SU-DHL-6 (cell line): ENCODE results near the gene COL4A2.

Experiments
- H2AFZ ChIP-seq: fragments of 200-600 bp; sonication (generic); 2 replicates; pipeline ENCODE4 v1.6.1; 2014; ENCODE audit warnings: low read depth, mild to moderate bottlenecking, moderate library complexity, mixed read lengths, antibody characterized with exemption, low read length; ENCODE audit not compliant: severe bottlenecking
- H3F3A ChIP-seq: fragments of 200-600 bp; shearing (Covaris generic); 2 replicates; pipeline ENCODE4 v1.6.0; 2016; ENCODE audit warnings: antibody characterized with exemption, mild to moderate bottlenecking; ENCODE audit not compliant: insufficient read depth
- H3K27ac ChIP-seq: fragments of 200-600 bp; sonication (generic); 2 replicates; pipeline ENCODE4 v1.5.1; 2016; ENCODE audit warnings: low read depth, mild to moderate bottlenecking, low read length, moderate library complexity, mixed read lengths
- H3K27me3 ChIP-seq: fragments of 200-600 bp; sonication (generic), shearing (Covaris generic); 2 replicates; pipeline ENCODE4 v1.6.0; 2014; ENCODE audit warnings: mild to moderate bottlenecking, low read length
- H3K36me3 ChIP-seq: fragments of 200-600 bp; sonication (generic); 2 replicates; pipeline ENCODE4 v1.6.1; 2014; ENCODE audit warnings: mild to moderate bottlenecking, low read length, mixed read lengths
- H3K4me2 ChIP-seq: fragments of 300-600, 200-600 bp; shearing (Covaris generic), sonication (generic); 2 replicates; pipeline ENCODE4 v1.6.0; 2014; ENCODE audit warnings: low read length, low read depth, mild to moderate bottlenecking; ENCODE audit not compliant: poor library complexity, severe bottlenecking
- H3K4me3 ChIP-seq: fragments of 200-600 bp; sonication (generic); 2 replicates; pipeline ENCODE4 v1.5.1; 2014; ENCODE audit warnings: antibody characterized with exemption, low read length, mild to moderate bottlenecking, mixed read lengths; ENCODE audit not compliant: insufficient read depth, poor library complexity, severe bottlenecking
- H3K79me2 ChIP-seq: fragments of 200-600 bp; sonication (generic); 2 replicates; pipeline ENCODE4 v1.6.1; 2014; ENCODE audit warnings: mild to moderate bottlenecking, low read length, moderate library complexity; ENCODE audit not compliant: insufficient read depth
- H3K9ac ChIP-seq: fragments of 200-600 bp; sonication (generic); 2 replicates; pipeline ENCODE4 v1.7.0; 2014; ENCODE audit warnings: mild to moderate bottlenecking, low read length
- H3K9me2 ChIP-seq: fragments of 200-600 bp; sonication (generic); replicated peaks from 2 replicates; pipeline ENCODE4 v1.6.1; 2014; ENCODE audit warnings: low read length; ENCODE audit not compliant: insufficient read depth
- H3K9me3 ChIP-seq: fragments of 200-600 bp; sonication (generic); 2 replicates; pipeline ENCODE4 v1.6.1; 2014; ENCODE audit warnings: low read length, mixed read lengths; ENCODE audit not compliant: insufficient read depth
- H4K20me1 ChIP-seq: fragments of 200-600 bp; sonication (generic); 2 replicates; pipeline ENCODE4 v1.6.1; 2014; ENCODE audit warnings: low read depth, mild to moderate bottlenecking, antibody characterized with exemption, low read length, moderate library complexity, mixed read lengths
- EZH2phosphoT487 ChIP-seq: fragments of 200-600 bp; sonication (generic), shearing (Covaris generic); conservative IDR thresholded peaks from 2 replicates; pipeline ENCODE4 v1.6.1; 2018; ENCODE audit warnings: mild to moderate bottlenecking, antibody characterized with exemption, low read length, moderate library complexity, mixed read lengths
- TF ChIP-seq, protein P1 (sequence below): fragments of 200-600 bp; sonication (generic); IDR thresholded peaks from one replicate; pipeline ENCODE4 v1.5.1; 2017; ENCODE audit warnings: antibody characterized with exemption, mild to moderate bottlenecking, low read length, moderate library complexity; ENCODE audit not compliant: insufficient read depth, poor library complexity, severe bottlenecking

COL4A2 gene

DNA sequence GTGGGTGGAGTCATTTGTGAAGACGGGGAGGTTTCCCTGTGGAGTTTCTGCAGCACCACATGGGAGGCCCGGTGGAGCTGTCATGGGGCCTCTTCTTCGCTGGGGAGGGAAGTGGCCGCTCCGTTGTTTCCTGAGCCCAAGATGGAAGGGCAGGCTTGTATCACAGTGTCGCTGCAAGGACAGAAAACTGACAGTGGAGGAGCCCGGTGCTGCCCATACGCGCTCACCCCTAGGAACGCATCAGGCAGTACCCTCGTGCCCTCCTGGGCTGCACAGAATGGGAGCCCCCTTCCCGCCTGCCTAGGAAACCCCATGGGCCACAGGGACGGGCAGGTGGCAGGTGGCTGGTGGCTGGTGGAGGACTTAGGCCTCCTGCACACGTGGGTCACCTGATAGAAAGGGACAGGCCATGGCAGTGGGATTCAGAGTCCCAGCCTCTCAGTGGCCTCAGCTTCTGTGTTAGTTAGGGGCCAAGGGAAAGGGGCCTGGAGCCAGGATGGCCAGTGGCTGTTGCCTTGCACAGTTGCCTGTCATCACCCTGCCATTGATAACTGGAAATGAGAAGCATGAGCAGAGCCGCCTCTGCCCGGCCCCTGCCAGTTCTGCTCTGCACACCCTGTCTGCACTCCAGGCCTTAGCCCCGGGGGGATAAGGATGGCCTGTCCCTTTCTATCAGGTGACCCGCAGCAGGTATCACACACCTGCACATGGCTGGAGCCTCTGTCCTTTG is 7.6 kb downstream of the COL4A2 start:
- Histone ChIP-seq H2AFZ (no peak overlapping the region), H3K9me2 (no peaks in the 10 kb centered on the region), H3K79me2 (no peaks in the 10 kb centered on the region), H3K4me2 (no peak overlapping the region), H3K9ac (no peak overlapping the region), H4K20me1 (no peaks in the 10 kb centered on the region), H3K4me3 (no peak overlapping the region), H3K9me3 (no peaks in the 10 kb centered on the region), H3F3A (no peaks in the 10 kb centered on the region), H3K36me3 (no peaks in the 10 kb centered on the region), H3K27ac (no peak overlapping the region), H3K27me3 (no peaks in the 10 kb centered on the region)
- TF ChIP-seq, protein P1, sequence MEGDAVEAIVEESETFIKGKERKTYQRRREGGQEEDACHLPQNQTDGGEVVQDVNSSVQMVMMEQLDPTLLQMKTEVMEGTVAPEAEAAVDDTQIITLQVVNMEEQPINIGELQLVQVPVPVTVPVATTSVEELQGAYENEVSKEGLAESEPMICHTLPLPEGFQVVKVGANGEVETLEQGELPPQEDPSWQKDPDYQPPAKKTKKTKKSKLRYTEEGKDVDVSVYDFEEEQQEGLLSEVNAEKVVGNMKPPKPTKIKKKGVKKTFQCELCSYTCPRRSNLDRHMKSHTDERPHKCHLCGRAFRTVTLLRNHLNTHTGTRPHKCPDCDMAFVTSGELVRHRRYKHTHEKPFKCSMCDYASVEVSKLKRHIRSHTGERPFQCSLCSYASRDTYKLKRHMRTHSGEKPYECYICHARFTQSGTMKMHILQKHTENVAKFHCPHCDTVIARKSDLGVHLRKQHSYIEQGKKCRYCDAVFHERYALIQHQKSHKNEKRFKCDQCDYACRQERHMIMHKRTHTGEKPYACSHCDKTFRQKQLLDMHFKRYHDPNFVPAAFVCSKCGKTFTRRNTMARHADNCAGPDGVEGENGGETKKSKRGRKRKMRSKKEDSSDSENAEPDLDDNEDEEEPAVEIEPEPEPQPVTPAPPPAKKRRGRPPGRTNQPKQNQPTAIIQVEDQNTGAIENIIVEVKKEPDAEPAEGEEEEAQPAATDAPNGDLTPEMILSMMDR = no peak
- TF ChIP-seq EZH2phosphoT487 = no peak

DNA sequence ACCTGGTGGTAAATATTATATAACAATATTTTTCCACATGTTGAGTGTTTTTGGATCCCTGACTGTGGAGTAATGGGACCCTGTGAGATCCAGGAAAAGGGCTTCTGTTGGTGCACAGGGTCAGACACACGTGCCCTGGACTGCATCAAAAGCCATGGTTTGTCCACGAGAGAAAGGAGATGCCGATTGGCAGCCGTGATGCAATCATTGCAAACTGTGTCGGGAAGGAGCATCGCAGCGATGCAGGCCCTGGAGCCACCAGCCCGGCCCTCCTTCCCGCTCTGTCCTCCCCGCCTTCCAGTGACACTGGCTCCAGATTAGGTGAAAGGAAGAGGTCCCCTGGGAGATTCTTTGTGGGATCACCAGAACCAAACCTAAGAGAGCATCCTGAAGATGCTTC is 9.1 kb downstream of the COL4A2 start:
- Histone ChIP-seq H3K79me2 (no peaks in the 10 kb centered on the region), H2AFZ (no peak overlapping the region), H3K27me3 (no peaks in the 10 kb centered on the region), H3K9me3 (peaks cover under 1% of the 10 kb centered on the region; the same call in 1 of the 2 replicates), H3K4me3 (no peak overlapping the region), H3K27ac (no peak overlapping the region), H3F3A (no peaks in the 10 kb centered on the region), H3K9ac (no peak overlapping the region), H3K9me2 (no peaks in the 10 kb centered on the region), H3K4me2 (no peak overlapping the region), H4K20me1 (no peaks in the 10 kb centered on the region), H3K36me3 (no peaks in the 10 kb centered on the region)
- TF ChIP-seq EZH2phosphoT487 = no peak
- TF ChIP-seq, protein P1 = no peak

DNA sequence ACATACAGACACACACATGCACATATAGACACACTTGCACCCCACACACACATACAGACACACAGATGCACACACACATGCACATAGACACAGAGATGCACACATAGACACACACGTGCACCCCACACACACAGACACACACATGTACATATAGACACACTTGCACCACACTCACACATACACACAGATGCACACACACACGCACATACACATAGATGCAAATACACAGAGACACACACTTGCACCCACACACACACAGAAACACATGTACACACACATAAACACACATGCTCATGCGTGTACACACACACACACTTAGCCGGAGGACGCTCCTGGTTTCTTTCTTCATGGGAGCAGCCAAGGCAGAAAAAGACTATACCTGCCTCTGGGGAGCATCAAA is 10.0 kb downstream of the COL4A2 start:
- H3K9me3 ChIP-seq = peaks cover 6% of the 10 kb centered on the region; the same call in 1 of the 2 replicates
- no peaks in the 10 kb centered on the region for H3K9me2 ChIP-seq
- no peaks in the 10 kb centered on the region for H3K27me3 ChIP-seq
- H3K4me2 ChIP-seq = no peak overlapping the region
- TF ChIP-seq EZH2phosphoT487 = no peak
- TF ChIP-seq, protein P1 = no peak
- no peak overlapping the region for H3K9ac ChIP-seq
- no peak overlapping the region for H2AFZ ChIP-seq
- no peaks in the 10 kb centered on the region for H4K20me1 ChIP-seq
- no peak overlapping the region for H3K4me3 ChIP-seq
- no peak overlapping the region for H3K27ac ChIP-seq
- no peaks in the 10 kb centered on the region for H3K36me3 ChIP-seq
- H3F3A ChIP-seq = no peaks in the 10 kb centered on the region
- no peaks in the 10 kb centered on the region for H3K79me2 ChIP-seq
